Hindlimb muscle (tissue), 1 donor: ENCODE results near the gene PPIF. TPM values are rescaled to one million over a fixed set of nuclear protein-coding genes. Genes with fewer than 3 reads are reported as not detected.
A peak's percentile ranks its signal among the peaks of the same experiment; 100 is the strongest.

ENCODE experiments used
- DNase-seq: peaks from one replicate; pipeline ENCODE4 v3.0.0-alpha.2; 2013
- polyA plus RNA-seq: library from polyadenylated mRNA; unstranded; fragments of 120-200 nt; gene quantifications from one replicate; pipeline ENCODE4 v1.2.1, GENCODE V29; 2013; ENCODE audit not compliant: insufficient read length

PPIF gene
- polyA plus RNA-seq, 1 donor, result 21.5 TPM

DNA sequence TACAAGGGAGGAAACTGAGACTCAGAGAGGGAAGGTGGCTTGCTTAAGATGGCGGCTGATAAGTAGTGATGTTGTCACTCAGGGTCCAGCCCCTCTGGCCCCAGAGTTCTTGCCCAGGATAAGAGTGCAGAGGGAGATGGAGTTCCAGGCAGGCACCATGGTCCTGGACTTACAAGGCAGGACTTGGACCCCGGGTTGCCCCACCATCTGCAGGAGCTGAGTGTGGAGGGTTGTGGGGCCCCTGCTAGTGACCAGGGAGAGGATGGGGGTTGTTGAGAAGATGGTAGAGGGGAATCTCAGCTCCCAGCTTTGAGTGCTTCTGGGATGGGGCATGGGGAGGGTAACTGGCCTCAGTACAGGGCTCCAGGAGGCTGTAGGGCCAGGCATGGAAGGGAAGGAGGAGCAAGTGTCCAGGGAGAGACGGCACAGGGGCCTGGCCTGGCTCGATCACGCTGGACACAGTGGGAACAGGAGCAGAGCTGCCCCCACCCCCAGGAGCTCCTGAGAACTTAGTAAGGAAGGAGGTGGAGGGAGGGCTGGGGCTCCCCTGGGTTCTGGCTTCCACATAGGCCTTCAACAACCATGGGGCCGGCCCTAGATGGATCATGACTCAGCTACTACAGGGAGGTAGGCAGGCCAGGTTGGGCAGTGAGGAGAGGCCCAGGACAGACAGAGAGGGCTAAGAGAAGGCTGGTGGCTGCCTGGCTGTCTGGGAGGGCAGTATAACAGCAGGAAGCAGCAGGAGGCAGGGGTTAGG is 28.2 kb downstream of the PPIF start:
- DNase-seq, result no peak

DNA sequence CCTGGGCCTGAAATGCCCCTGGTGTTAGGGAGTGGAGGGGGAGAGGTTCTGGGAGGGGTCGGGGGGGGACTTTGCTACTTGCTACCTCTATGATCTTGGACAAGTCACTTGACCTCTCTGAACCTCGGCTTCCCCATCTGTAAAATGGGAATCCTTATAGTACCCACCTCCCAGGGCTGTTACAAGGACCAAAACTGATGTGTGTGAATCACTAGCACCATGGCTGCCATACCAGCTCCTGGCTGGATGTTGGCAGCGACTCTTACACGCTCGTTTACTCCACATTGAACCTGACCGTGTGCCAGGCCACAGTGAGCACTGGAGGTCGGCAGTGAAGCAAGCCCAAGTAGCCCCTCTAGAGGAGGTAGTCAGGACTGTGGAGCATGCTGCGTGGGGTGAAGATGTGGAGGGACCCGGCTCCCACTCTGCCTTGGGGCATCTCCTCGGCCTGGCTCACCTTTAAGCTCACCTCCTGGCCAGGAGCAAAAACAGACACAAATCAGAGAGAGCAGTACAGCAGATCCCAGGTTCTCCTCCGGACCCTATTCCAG is 28.9 kb downstream of the PPIF start:
- no peak for DNase-seq

DNA sequence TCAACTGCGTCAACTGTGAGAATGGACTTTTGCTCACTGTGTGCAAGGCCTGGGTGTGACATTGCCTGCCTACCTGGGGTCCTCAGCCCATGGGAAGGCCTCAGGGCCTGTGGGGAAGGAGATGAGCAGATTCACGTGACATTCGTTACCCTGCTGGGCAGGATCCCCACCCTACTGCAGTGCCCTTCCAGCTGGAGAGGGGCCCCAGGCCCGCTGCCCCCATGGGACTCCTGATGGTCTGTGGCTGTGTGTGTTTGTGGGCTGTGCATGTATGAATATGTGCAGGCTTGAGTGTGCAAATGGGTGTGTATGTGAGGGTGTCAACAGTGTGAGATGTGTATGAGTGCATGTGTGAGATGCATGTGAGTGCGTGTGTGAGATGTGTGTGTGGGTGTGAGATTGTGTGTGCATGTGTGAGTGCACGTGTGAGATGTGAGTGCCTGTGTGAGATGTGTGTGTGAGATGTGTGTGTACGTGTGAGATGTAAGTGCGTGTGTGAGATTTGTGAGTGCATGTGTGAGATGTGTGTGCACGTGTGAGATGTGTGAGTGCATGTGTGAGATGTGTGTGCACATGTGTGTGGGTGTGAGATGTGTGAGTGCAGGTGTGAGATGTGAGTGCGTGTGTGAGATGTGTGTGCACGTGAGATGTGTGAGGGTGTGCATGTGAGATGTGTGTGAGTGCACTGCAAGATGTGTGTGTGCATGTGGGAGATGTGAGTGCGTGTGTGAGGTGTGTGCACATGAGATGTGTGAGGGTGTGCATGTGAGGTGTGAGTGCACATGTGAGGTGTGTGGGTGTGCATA is 29.7 kb downstream of the PPIF start:
- no peak for DNase-seq

DNA sequence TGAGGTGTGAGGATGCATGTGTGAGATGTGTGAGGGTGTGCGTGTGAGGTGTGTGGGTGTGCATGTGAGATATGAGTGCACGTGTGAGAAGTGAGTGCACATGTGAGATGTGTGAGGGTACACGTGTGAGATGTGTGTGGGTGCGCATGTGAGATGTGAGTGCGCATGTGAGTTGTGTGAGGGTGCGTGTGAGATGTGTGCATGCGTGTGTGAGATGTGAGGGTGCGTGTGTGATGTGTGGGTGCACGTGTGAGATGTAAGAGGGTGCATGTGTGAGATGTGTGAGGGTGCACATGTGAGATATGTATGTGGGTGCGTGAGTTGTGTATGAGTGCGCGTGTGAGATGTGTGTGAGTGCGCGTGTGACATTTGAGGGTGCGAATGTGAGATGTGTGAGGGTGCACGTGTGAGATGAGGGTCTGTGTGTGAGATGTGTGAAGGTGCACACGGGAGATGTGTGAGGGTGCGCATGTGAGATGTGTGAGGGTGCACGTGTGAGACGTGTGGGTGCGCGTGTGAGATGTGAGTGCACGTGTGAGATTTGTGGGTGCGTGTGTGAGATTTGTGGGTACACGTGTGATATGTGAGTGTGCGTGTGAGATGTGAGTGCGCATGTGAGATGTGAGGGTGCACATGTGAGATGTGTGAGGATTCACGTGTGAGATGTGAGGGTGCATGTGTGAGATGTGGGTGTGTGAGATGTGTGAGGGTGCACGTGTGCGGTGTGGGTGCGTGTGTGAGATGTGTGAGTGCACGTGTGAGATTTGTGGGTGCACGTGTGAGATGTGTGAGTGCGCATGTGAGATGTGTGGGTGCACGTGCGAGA is 30.5 kb downstream of the PPIF start:
- no peak for DNase-seq

DNA sequence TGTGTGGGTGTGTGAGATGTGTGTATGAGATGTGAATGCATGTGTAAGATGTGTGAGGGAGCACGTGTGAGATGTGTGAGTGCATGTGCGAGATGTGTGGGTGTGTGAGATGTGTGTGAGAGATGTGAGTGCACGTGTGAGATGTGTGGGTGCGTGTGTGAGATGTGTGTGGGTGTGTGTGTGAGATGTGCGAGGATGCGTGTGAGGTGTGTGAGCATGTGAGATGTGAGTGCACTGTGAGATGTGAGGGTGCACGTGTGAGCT is 31.0 kb downstream of the PPIF start:
- no peak for DNase-seq

DNA sequence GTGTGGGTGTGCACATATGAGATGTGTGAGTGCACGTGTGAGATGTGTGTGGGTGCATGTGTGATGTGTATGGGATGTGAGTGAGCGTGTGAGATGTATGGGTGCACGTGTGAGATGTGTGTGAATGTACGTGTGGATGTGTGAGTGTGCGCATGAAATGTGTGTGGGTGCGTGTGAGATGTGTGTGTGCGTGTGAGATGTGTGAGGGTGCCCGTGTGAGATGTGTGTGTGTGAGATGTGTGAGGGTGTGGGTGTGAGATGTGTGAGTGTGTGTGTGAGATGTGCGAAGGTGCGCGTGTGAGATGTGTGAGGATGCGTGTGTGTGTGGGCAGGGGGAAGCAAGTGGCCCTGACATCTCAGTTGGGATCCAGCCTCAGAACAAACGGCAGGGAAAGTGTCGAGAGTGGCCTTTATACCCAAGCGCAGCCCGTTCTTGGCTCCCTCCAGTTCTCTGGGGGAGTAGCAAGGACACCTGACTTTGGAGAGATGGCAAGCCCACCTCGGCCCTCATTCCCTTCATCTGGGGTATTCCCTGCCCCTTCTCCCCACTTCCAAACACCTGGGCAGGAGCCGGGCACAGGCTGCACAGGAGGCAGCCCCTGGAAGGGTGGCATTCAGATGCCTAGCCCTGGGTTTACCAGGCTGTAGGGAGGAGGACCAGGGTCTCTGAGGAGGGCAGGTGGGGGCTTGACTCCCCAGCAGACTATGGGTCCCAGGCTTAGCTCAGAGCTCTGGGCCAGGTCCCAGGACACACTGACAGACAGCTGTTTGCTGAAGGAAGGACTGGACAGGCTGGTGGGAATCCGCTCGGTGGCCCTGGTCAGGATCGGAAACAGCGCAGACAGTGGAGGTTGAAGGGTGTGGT is 31.6 kb downstream of the PPIF start:
- DNase-seq, result no peak

DNA sequence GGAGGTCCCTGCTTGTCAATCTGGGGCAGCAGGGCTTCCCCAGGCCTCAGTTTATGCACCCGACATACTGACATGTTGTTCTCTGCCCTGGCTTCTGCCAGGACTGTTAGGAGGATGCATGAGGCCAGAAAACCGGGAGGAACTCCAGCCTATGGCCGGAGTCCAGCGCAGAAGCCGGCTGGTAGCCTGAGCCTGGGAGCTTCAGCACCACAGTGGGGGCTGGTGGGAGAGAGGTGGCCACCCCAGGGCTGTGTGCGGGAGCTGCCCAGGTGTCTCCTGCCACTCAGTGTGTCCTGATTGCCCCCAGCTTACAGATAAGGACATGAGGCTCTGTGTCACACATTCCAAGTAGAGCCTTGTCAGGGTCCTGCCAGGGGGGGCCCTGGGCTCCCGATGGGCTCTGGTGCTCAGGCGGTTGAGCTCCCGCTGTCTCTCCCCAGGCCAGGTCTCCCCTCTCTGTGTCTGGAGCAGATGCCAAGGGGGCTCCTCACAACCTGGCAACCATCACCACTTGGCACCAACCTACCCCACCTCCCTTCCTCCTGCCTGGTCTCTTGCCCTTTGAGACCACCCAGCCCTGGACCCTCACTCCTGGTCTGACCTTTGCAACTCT is 32.3 kb downstream of the PPIF start:
- no peak for DNase-seq

DNA sequence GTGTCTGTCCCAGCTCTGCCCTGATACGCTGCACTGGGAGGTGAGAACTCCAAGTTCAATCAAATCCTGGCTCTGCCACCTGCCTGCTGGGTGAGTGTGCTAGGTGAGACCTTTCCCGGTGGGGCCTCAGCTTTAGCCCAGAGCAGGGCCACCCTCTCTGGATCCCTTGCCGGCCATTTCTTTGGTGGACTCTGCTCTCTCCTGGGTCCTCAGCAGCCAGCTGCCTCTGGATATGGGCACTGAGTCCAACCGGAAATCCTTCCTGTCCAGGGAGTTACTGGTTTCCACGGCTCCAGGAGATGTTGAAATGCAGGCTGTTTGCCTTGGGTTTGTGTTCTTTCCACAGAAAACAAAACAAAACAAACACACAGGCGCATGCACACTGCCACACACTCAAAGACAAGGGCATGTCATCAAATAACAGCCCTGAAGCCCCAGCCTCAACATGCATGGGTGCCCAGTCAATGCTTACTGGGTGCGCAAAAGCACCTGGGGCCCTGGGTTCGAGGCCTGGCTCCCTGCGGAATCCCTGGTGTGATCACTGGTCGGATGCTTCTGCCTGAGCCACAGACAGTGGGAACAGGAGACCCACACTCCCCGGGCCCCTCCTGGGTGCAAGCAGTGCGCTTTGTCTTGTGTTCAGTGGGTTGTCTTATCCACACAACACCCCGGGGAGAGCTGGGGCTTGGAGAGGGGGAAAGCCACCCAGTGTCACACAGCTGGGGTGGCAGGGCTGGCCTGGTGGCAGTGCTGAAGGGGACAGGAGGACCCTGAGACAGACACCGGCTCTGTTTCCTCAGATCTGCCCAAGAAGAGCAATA is 33.1 kb downstream of the PPIF start:
- peak; percentile 76 for DNase-seq

DNA sequence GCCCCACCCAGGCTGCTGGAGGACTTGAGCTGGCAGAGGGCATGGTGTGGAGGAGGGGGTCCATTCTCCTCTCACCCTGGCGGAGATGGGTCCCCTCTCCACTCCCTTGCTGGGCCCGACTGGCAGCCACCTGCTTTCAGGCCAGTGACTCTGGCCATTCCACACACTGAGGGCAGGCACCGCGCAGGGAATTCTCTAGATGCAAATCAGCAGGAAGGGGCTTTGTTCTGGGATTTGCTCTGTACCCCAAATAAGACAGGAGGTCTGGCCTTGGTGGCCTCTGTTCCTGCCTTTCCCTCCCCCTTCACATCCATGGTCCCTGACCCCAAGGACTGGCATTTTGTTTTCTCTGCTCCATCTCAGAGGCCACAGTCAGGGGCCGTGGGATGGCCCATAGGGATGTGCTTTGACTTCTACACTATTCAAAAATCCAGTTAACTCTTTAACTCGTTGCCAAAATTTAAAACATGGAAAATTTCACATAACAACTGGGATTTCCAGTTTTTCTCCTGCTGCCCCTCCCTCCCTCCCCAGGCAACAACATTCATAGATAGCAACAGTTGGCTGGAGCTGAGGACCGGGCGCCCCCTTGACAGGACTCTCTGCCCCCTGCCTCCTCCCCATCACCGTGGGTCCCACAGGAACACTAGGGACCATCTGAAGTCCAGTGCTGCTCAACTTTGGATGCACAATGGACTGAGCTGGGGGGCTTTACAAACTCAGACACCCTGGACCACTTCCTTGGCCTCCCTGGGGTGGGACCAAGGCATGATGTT is 33.9 kb downstream of the PPIF start:
- DNase-seq, result no peak

DNA sequence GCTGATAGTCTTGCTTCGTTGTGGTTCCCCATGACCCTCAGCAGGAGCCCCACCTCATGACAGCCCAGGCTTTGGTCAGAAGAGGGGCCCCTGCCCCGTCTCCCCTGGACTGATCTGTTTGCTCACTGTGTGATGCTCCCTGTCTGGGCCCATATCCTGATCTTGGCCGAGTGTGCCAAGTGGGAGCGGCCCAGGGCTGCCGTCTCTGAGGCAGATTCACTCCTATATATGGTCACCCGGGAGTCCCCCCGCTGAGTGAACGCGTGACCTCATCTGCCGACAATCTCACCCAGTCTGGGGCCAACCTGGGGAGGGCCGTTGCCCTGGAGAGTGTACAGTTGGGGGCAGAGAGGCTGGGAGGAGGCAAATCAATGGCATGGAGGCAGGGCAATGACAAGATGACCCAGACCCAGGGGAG is 34.5 kb downstream of the PPIF start:
- no peak for DNase-seq

DNA sequence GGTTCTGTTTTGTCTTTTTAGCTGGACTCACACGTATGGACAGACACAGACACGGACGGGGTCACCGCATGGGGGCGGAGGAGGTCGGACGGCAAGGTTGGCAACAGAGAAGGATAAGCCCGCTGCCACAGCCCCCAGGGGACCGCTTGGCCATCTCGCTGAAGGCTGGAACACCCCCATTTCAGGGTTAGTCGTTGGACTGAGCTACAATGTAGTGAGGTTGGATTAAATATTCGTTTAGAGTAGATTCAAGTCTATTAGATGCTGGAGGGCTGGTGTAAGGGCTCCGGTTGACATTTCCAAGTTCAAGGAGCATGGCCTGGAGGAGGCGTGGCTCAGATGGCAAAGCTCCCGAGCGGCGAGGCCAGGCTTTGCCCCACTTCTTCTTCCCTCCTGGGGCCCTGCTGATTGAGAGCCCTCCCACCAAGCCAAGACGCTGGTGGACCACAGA is 35.2 kb downstream of the PPIF start:
- no peak for DNase-seq

DNA sequence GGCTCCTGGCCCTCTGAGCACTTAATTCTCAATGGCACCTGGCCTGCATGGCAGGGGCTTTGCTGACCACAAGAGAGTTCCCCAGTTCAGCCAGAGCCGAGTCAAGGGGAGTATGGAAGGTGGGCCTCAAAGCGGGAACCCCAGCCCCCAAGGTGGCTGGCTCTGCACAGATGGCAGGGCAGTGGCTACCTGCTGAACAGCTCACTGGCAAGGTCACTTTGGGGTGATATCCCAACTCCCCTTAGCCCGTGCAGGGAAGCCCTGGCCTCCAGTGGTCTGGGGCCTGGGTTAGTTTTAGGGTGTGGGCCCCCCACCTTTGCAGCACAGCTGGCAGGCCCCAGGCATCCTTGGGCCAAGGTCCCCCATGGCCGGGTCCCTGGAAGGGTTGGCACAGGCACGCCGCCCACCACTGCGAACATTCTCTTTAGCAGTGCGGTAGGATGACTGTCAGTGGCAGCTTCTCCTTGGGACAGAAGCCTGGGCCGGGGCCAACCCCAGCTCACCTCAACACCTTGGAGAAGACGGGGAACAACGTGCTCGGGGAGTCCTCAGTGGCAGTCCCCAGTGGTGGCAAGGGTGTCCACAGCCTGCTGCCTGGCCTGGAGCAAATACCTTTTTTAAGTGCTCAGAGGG is 36.8 kb downstream of the PPIF start:
- DNase-seq, result no peak

DNA sequence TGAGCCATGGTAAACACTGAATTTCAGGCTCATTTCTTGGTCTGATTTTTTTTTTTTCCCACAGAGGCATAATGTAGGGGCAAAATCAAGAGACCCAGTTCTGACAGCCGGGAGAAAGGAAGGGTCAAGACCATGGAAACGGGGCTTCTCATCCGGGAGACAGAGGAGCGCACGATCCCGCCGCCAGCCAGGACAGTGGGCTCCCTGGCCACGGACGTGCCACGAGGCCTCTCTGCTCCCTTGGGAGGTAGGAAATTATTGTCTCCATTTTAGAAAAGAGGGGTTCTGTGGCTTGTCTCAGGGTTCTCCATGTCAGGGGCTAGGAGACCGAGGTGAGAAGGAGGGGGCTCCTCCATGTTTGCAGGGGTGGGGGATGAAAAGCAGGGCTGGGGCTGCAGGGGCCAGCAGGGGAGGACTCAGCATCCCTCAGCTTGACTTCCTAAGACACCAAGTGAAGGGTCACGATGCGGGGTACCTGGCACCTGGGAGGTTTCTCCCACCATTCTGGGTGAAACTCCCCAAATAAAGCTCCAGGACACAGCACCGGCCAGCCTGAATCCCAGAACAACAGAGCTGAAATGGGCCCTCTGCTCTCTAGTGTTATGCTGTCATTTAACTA is 37.6 kb downstream of the PPIF start:
- no peak for DNase-seq

DNA sequence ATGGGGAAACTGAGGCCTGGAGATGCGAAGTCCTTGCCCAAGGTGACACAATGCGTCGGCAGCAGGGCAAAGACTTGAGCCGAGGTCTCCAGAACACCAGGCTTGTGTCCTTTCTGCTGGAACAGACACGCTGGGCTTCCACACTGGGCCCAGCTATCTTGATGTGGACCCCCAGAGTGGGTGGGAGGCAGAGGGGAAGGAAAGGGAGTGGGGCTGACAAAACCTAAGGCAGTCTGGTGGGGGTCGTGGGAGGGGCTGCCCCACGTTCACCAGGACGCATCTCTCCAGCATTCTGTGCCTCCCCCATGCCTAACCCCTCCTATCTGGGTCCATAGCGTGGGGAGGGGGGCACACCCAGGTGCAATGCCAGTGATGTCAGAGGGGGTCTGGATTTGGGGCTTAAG is 38.1 kb downstream of the PPIF start:
- no peak for DNase-seq

DNA sequence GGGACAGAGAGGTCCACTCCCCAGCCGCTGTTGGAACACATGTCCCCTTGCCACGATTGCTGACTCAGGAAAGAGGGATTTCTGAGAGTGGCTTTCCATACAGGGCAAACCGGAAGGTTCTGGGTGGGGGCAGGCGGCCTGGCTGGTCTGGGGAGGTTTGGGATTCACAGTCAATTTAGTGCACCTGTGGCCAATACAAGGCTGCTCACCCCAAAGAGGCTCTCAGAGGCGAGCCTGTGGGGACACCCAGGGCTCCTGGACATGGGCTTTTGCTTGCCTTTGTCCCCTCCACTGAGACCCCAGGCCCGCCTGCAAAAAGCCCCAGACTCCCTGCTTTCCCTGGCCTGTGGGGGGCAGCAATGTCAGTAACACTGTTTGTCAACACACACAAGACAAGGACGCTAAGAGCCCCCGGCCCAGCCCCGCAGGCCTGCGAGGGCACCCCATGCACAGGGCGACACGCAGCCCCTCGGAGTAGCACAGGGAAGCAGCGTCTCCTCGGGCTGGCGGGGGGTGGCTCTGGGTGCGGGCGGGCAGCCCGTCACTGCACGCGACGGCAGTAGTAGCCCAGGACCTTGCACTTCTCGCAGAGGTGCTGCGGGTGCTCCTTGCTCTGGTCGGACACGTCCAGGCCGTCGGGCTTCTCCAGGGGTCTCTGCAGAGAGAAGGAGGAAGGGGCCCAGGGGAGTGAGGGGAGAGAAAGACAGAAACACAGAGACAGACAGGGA is 38.7 kb downstream of the PPIF start:
- DNase-seq, result no peak

DNA sequence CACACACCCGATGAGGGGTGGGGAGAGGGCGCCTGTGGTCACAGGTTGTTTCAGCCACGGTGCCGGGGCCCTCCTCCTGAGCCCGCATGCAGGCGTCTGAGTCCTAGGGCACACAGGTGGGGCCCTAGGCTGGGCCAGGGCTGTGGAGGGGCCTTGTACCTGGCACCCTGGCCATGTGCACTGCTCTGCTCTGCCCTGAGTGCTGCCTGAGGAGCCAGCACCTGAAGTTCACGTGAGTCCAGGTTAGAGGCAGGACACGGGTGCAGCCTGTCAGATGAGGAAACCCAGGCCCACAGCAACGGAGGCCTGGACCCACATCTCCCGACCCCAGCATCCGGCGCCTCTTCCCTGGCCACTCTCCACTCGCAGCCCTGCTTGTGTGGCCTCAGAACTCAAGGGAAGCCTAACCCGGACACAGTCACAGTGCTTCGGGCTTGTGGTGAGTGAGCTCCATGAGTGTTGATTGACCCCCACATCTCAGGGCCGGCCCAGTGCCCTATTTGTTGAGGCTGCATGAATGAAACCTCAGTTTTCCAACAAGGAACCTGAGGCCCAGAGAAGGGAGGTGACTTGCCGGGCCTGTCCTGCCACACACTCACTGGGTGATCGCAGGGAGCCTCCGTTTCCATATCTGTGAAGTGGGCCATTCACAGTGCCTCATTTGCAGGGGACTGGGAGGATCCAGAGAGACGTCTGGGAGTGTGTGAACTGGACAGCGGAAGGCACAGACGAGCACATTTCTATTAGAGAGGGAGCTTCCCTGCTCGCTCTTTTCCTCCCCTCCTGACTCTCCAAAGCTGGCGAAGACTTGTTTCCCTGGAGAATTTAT is 39.6 kb downstream of the PPIF start:
- no peak for DNase-seq

DNA sequence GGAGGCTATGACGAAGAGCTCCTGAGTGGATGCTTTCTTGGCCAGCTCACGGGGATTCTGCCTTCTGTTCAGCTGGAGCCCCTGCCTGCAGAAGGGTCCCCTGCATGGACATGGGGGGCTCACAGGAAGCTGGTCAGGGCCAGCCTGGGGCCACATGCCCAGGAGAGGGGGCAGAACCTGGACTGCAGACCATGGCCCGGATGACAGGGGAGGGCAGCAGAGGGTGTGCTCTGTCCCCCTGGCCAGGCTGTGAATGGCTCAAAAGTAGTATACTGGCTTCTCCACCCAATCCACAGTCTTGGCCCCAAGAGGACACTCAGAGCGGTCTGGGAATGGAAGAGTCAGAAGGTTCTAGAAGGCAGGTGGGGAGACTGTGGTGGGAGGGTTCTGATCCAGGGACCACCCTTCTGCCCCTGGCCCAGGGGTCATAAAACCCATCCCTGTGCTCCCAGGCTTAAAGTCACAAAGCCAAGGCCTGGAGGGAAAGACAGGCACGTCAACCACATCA is 40.3 kb downstream of the PPIF start:
- no peak for DNase-seq
